Activated T-cell treated with anti-CD3 and anti-CD28 coated beads, Interleukin-2, amount 50 U/mL, for 48 hours (primary cell): ENCODE results near the gene DYNLT4.
A peak's percentile ranks its signal among the peaks of the same experiment; 100 is the strongest.
"Not testable (repeated sequence)": the region's sequence is repeated elsewhere in the genome, so short reads cannot be mapped to it uniquely, and the experiment has no call there.

Source experiments
- DNase-seq, 2 experiments: peaks; one replicate each; pipeline ENCODE4 v3.0.0-alpha.2; 2020

DYNLT4 gene

DNA sequence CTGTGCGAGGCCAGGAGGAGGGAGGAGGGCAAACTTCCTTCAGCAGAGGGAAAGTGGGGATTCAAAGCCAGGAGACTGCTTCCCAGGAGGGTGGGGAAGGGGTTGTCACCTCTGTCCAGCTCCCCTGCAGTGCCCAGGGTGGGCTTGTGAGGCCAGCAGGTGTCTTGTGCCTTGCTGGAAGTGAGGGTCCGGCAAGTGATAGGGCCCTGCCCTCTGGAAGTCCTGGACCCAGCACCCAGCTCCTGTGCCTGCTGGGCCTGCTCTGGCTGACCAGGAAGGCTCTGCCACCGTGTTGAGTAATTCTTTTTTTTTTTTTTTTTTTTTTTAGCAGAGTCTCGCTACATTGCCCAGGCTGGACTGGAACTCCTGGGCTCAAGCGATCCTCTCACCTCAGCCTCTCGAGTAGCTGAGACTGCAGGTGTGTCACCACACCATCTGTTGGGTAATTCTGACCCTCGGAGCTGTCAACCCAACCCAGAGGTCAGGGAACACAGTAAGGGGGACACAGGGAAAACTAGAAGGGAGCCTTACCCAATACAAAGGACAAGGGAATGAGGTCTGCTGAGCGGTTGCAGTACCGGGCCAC is 20.2 kb downstream of the DYNLT4 start:
- no peak for DNase-seq

DNA sequence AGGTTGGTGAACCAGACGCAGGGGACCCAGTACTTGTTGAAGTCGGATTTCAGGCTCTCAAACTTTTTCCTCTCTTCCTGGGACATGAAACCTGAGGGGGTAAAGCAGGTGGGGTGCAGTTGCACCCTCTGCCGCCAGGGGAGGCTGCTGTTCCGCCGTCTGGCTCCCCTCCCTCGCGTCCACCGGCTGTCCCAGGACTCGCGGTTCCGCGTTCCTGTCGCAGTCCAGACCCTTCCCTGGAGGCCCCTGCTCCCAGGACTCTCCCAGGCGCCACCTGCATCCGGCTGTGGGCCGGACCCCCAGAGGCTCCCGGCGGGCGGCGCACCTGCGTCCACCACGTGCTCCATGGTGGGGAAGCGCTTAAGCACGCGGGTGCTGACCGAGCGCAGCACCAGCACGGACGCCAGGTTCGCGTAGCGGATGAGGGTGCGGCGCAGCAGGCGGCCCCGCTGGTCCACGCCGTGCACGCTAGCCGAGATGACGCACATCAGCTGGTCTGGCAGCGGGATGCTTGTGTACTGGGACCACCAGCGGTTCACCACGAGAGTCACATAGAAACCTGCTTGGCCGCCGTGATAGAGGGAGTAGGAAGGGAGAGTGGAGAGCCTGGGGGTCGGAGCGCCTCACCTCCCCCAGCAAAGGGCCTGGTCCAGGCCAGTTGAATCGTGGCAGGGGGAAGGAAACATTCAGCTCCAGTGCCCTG is 20.9 kb downstream of the DYNLT4 start:
- peak; percentile 86 to 89 for DNase-seq

DNA sequence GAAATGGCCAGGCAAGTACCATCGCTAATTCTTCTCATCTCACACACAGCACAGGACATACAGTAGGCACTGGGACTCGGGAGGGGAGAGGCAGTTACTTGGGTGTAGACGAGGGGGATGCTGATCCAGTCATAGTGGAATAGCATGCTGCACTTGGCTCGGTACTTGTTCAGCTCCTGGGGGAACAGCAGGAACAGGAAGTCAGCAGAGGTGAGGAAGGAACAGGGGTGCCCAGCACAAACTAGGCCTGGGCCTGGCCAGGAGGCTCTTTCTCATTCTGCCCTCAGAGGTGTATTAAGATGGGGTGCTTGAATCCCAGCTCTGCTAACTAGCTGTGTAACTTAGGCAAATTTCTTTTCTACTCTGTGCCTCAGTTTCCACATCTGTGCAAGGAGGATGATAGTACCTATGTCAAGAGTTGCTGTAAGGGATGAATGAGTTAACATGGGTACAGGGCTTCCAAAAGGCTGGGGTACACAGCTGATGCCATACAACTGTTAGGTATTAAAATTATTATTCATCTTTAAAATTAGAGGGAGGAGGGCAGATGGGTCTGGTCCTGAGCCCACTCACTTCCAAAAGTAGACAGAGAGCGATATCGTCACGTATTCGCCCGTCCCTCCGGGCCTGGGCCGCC is 21.5 kb downstream of the DYNLT4 start:
- no peak for DNase-seq

DNA sequence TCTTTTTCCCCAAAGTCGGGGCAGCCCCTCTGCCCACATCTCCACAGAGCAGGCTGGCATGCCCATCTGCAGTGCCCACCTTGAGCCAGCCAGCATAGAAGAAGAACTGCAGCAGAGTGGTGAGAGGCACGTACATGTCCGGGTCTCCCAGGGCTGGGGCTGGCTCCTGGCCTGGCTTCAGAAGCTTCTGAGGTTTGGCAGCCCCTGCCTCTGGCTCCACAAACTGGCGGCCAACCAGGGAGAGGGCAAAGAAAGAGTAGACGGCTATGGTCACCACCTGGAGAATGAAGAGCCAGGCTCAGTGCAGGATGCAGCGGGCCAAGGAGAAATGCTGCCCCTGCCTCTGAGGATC is 22.1 kb downstream of the DYNLT4 start:
- no peak for DNase-seq

DNA sequence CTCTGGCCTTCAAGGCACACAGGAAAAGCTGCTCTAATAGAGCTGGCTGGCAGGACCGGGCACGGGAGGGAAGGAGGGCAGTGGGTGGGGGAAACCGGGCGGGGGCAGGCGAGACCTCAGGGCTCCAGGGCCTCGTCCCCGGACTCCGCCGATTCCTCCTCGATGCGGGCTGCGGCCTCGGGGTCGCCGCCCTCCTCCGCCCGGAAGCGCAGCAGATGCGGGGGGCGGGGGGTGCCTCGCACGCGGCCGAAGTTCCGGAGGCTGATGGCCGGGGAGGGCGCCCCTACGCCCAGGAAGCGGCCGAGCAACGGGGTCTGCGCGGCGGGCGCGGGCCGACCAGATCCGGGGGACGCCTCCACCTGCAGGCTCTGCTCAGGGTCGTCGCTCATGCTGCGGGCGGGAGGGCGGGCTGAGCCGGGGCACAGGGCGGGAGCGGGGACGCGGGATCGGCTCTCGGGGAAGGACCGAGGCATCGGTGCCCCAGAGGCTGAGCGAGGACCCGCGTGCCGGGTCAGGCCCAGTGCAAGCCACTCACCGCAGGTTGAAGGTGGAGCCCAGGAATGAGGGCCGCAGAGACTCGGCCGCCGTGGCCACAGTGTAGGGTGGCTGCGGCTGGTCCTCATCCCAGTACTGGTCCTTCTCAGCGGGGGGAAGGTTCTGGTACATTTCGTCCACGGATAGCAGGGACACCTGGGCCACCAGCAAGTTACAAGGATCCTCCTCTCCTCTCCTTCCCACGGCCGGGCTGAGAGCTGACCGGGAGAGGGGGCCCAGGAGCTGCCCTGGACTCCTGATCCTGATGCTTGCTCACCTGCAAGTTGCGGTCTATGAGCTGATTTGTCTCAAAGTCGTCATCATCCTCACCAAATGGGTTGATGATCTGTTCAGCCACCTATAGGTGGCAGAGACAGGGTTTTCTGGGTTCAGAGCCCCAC is 22.8 kb downstream of the DYNLT4 start:
- DNase-seq = peak in 1 of 2 experiments; percentile 59

DNA sequence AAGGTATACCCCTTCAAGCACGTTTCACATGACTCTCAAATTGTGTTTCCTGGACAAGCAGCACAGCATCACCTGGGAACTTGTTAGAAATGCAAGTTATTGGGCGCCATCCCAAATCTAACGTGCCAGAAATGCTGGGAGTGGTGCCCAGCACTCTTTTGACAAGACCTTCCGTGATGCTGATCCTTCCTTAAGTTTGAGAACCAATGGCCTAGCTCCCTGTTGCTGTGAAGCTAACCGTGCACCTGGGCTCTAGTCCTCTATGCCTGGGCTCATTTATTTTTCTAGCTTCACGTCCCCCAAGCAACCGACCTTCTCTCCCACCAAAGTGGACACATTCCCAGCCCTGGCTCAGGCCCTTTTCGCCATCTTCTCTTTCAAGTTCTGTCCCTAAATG is 23.5 kb downstream of the DYNLT4 start:
- DNase-seq = no peak

DNA sequence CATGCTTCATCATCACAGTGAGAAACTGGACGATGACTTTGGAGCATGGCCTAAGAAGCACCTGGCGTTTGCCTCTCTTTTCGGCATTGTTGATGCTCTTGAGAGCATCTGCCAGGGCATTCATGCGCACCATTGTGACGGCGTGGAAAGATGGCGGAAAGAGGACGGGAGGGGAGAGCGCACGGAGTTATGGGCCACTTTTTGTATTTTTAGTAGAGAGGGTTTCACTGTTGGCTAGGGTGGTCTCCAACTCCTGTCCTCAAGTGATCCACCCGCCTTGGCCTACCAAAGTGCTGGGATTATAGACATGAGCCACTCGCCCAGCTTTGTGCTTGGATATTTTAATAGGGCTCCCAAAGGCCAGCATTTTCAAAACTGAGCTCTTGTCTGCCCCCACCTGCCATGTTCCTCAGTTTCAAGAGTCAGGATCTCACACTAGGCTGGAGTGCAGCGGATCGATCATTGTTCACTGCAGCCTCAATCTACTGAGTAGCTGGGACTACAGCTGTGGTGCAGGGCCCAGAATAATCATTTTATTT is 26.5 kb downstream of the DYNLT4 start:
- DNase-seq = no peak

DNA sequence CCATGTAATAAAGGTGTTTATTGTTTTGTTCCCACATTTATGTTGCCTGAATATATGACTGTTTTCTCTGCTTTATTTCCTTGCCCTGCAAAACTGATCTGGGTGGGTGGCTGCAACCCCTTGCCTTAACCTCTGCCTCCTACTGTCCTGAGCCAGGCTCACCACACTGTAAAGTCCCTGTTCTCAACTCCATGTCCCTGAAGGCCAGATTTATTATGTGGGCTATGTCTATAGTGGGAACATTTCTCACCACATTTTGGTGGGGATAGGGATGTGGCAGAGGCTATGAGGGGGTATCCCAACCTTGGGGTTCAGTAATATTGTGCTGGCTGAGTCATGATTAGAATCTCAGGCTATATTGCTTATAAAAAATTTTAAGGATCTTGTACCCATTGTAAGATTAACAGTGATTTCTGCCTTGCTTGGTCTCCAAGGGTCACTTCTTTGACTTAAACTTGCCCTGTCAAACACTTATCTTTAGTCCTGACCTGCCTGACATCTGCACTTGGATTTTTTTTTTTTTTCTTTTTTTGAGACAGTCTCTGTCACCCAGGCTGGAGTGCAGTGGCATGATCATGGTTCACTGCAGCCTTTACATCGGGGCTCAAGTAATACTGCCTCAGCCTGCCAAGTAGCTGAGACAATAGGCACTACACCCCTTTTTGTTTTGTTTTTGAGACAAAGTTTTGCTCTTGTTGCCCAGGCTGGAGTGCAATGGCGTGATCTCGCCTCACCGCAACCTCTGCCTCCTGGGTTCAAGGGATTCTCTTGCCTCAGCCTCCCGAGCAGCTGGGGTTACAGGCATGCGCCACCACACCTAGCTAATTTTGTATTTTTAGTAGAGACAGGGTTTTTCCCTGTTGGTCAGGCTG is 28.2 kb downstream of the DYNLT4 start:
- DNase-seq = no peak

DNA sequence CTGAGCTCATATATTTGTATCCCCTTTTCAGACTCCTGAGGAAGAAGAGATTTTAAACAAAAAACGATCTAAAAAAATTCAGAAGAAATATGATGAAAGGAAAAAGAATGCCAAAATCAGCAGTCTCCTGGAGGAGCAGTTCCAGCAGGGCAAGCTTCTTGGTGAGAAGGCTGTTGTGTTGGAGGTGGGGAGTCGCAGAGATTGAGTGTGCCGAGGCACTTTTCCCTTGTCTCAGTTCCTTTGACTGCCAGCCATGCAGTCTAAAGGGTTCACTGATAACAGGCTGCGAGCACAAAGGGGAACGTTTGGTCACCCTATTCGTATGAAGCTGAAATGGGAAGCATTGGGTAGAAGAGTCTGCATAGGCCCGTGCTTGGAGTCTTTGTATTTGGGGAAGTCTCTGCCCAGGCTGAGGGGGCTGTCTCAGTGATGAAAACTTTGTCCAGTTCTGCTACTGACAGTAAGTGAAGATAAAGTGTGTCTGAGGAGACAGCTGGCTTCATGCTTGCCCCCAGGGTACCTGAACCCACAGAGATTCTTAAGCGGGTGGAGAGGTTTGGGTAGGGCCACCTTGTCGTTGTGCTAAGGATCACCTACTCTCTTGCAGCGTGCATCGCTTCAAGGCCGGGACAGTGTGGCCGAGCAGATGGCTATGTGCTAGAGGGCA is 29.0 kb downstream of the DYNLT4 start:
- no peak for DNase-seq

DNA sequence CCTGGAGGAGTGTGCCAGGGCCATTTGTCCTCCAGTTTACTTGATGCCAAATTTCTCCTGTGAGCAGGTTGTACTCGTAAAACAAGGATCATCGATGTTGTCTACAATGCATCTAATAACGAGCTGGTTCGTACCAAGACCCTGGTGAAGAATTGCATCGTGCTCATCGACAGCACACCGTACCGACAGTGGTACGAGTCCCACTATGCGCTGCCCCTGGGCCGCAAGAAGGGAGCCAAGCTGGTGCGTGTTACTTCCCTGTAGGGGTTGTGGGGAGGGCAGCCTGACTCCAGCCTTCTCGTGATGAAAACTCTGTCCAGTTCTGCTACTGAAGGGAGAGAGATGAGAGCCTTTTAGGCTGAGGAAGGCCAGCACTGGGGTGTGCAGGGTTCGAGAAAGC is 29.6 kb downstream of the DYNLT4 start:
- DNase-seq = no peak

DNA sequence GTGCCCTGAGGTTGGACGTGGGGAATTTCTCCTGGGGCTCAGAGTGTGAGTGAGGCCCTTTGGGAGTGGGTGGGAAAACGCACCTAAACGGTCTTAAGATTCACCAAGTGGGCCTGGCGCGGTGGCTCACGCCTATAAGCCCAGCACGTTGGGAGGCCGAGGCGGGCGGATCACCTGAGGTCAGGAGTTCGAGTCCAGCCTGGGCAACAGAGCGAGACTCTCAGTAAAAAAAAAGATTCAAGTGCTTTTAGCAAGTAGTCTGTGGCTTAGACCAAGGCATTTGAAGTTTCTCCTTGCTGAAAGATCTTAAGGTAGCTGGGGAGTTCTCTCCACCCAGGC is 30.5 kb downstream of the DYNLT4 start:
- DNase-seq = peak in 1 of 2 experiments; percentile 46

DNA sequence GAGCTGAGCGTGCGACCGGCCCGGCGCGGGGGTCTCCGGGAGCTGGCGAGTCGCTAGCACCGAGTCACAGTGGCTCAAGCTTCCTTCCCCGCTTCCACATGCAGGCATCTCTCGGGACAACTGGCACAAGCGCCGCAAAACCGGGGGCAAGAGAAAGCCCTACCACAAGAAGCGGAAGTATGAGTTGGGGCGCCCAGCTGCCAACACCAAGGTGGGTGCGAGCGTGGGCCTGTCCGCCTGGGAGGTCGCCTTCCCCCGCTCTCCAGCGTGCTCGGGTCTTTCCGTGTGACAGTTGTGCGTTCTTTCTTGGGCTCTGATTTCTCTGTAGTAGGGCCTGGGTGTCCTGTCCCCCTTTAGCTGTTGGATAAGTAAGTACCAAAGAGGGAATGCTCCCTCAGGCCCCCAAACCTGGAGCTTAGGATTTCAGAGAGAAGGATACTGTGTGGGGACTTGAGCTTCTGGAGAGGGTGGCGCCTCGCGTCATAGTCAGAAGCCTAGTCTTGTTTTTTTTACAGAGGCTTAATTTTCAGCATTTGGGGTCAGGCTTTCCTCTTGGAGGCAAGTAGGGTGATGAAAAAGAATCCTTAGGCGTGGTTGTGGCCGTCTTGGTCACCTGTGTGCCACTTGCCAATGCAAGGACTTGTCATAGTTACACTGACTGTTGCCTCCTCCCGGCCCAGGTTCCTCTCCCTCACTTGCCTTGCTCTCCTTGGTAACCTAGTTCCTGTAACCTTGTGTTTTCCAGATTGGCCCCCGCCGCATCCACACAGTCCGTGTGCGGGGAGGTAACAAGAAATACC is 31.0 kb downstream of the DYNLT4 start:
- DNase-seq = peak; percentile 49 to 58

DNA sequence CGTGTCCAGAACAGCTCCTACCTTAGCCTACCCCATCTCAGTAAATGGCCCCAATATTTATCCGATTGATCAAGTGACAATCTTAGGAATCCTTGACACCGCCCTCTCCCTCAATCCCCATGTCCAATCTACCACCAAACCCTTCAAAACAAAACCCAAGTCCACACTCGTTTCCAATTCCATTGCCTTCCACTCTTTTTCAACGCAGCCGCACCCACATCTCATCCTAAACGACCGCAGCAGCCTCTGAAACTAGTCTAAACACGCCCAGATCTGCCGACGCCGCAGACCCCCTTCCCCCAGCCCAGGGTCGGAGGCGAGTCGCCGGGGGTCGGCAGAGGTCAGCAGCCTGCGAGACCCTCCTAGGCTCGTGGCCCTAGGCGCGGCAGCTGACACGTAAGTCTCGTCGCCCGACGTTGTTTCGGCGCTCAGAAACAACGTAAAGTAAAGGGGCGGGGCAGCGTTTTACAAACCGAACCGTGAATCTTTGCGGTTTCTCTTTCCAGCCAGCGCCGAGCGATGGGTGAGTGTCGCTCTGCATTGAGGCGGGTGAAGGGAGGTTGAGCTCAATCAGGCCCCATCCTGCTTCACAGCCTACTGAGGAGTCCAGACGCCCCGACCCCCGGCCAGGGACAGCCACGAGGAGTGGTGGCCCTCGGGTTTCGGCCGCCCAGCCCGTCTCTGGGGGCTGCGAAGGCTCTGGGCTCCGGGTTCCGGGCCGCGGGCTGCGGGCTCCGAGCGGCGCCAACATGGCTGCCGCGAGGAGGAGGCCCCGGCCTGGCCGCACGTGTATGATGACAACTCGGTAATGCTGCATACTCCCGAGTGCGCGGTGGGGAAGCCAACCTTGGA is 31.8 kb downstream of the DYNLT4 start, which contains the start of gene RPS8:
Gene RPS8, plus strand, starts transcription at position 463 of the 852 bp plus-strand sequence. Its CDS starts 57 bp downstream, at position 520.
- peak; percentile 92 to 93 for DNase-seq

DNA sequence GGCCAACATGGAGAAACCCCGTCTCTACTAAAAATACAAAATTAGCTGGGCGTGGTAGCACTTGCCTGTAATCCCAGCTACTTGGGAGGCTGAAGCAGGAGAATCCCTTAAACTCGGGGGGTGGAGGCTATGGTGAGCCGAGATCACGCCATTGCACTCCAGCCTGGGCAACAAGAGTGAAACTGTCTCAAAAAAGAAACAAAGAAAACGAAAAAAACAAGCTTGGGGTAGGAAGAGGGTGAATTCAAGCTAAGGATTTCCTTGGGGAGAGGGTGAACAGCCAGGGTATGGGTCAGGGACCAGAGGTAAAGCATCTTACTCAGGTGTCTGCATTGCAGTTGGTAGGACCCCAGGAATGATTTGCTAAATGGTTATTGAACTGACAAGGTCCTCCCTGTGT is 40.7 kb downstream of the DYNLT4 start:
- not testable (repeated sequence) for DNase-seq

DNA sequence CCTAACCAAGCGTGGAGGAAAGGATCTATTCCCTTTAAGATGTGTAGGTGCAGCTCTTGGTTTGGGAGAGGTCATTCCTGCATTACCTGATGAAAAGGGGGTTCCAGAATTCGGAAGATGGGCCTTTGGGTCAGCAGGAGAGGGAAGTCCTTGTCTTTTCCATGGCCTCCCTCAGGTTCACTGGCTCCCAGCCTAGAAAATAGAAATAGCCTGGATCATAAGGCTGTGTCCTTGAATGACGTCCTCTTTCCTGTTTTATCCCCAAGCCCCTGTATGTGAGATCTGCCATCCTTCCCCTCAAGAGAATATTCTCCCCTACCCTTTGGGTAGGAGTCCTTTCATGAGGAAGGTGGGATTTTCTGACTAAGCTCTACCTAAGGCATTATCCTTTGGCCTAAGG is 46.3 kb downstream of the DYNLT4 start:
- DNase-seq = no peak

DNA sequence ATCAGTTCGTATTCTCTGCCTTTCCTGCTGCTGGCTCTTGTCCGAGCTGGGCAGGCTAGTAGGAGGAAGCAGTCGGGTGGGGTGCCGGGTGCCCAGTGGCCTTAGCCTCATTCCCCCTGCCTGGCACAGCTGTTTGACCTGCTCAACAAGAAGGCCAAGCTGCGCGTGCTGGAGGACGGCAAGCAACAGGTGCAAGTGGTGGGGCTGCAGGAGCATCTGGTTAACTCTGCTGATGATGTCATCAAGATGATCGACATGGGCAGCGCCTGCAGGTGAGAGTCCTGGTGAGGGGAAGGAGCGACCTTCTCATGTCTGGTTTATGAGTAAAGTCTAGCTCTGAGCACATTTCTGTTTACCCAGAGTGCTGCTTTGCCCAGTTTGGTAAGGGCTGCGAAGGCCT is 48.1 kb downstream of the DYNLT4 start:
- no peak for DNase-seq

DNA sequence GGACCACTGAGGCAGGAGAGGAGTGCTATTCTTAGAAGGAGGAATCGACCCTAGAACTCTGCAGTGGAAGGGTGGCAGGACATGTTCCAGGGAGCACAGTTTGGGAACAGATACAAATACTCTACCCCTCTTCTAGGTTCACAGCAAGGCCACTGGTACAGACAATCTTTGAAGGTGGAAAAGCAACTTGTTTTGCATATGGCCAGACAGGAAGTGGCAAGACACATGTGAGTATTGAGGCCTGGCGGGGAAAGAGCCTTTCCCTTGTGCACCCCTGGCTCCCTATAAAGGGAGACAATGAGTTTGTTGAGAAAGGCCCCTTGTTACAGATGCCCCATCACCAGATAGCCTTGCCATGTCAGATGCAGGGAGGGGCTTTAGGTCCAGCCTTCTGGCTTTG is 49.7 kb downstream of the DYNLT4 start:
- DNase-seq = no peak
